HepG2 (cell line): ENCODE data around the gene LSM12. TPM values are rescaled to one million over a fixed set of nuclear protein-coding genes. Genes with fewer than 3 reads are reported as not detected.
A peak's percentile ranks its signal among the peaks of the same experiment; 100 is the strongest.

Experiments used
- ARNT2 ChIP-seq: sonication (generic); formaldehyde crosslinking; IDR thresholded peaks from 2 replicates; pipeline ENCODE4 v1.8.0; 2022; ENCODE audit warnings: mild to moderate bottlenecking, low read depth, missing genetic modification reagents, moderate library complexity
- ATF7-NPFF ChIP-seq: sonication (generic); formaldehyde crosslinking; IDR thresholded peaks from 2 replicates; pipeline ENCODE4 v1.8.1; 2023; ENCODE audit warnings: mild to moderate bottlenecking, low read depth, missing genetic modification reagents, moderate library complexity
- EP300 ChIP-seq, 3 experiments: sonication (generic) in 1 of 3; formaldehyde crosslinking in 1 of 3; IDR thresholded peaks; 2 replicates each; pipeline versions ENCODE4 v1.5.1 to v1.6.1; 2011 to 2020; ENCODE audit warnings: low read depth in 2 of 3, low read length in 2 of 3, borderline replicate concordance in 1 of 3, improper control_type of control experiment in 1 of 3, mild to moderate bottlenecking in 1 of 3, missing genetic modification reagents in 1 of 3, moderate library complexity in 1 of 3
- FOXK2 ChIP-seq: fragments of 450-650 bp; IDR thresholded peaks from 2 replicates; pipeline ENCODE4 v1.6.1; 2016
- GLI4 ChIP-seq: sonication (generic); formaldehyde crosslinking; IDR thresholded peaks from 2 replicates; pipeline ENCODE4 v1.5.1; 2020; ENCODE audit warnings: missing genetic modification reagents, mild to moderate bottlenecking, moderate library complexity, borderline replicate concordance
- IRF2 ChIP-seq: IDR thresholded peaks from 2 replicates; pipeline ENCODE4 v1.6.1; 2018; ENCODE audit warnings: missing genetic modification reagents, missing compliant biosample characterization
- KMT2A ChIP-seq: sonication (generic); formaldehyde crosslinking; IDR thresholded peaks from 2 replicates; pipeline ENCODE4 v1.4.0; 2020; ENCODE audit warnings: missing genetic modification reagents
- NFE2L2 ChIP-seq: fragments of 150-350 bp; IDR thresholded peaks from 2 replicates; pipeline ENCODE4 v1.6.1; 2014; ENCODE audit warnings: low read length
- PCBP2 ChIP-seq: fragments of 200-400 bp; formaldehyde crosslinking; optimal IDR thresholded peaks from 2 replicates; pipeline ENCODE3; 2018; ENCODE audit warnings: low read length, low read depth; ENCODE audit not compliant: poor library complexity, severe bottlenecking
- RARA ChIP-seq: IDR thresholded peaks from 2 replicates; pipeline ENCODE4 v1.6.1; 2016; ENCODE audit warnings: missing genetic modification reagents, missing compliant biosample characterization
- REL ChIP-seq: sonication (generic); formaldehyde crosslinking; conservative IDR thresholded peaks from 2 replicates; pipeline ENCODE4 v1.8.0; 2022; ENCODE audit warnings: mild to moderate bottlenecking, missing genetic modification reagents, moderate library complexity
- RXRB ChIP-seq: IDR thresholded peaks from 2 replicates; pipeline ENCODE4 v1.6.1; 2016; ENCODE audit warnings: borderline replicate concordance, missing genetic modification reagents, missing compliant biosample characterization
- SMAD9 ChIP-seq: sonication (generic); formaldehyde crosslinking; IDR thresholded peaks from 2 replicates; pipeline ENCODE4 v1.5.1; 2020; ENCODE audit warnings: mild to moderate bottlenecking, missing genetic modification reagents
- TIGD3 ChIP-seq: sonication (generic); formaldehyde crosslinking; IDR thresholded peaks from 2 replicates; pipeline ENCODE4 v1.5.1; 2020; ENCODE audit warnings: mild to moderate bottlenecking, missing genetic modification reagents, borderline replicate concordance
- TSC22D2 ChIP-seq: sonication (generic); formaldehyde crosslinking; IDR thresholded peaks from 2 replicates; pipeline ENCODE4 v1.5.1; 2020; ENCODE audit warnings: missing genetic modification reagents, mild to moderate bottlenecking, borderline replicate concordance
- ZBTB7B ChIP-seq: sonication (generic); formaldehyde crosslinking; IDR thresholded peaks from 2 replicates; pipeline ENCODE4 v1.4.0; 2020; ENCODE audit warnings: missing genetic modification reagents
- ZNF225 ChIP-seq: sonication (generic); formaldehyde crosslinking; IDR thresholded peaks from 2 replicates; pipeline ENCODE4 v1.4.0; 2020; ENCODE audit warnings: mild to moderate bottlenecking, missing genetic modification reagents
- ZNF253 ChIP-seq: sonication (generic); formaldehyde crosslinking; IDR thresholded peaks from 2 replicates; pipeline ENCODE4 v1.8.0; 2022; ENCODE audit warnings: mild to moderate bottlenecking, missing genetic modification reagents, borderline replicate concordance
- ZNF333 ChIP-seq: sonication (generic); formaldehyde crosslinking; IDR thresholded peaks from 2 replicates; pipeline ENCODE4 v1.4.0; 2020; ENCODE audit warnings: mild to moderate bottlenecking, missing genetic modification reagents, borderline replicate concordance
- ZNF354B ChIP-seq: sonication (generic); formaldehyde crosslinking; IDR thresholded peaks from 2 replicates; pipeline ENCODE4 v1.8.0; 2022; ENCODE audit warnings: mild to moderate bottlenecking, missing genetic modification reagents
- ZNF432 ChIP-seq: sonication (generic); formaldehyde crosslinking; IDR thresholded peaks from 2 replicates; pipeline ENCODE4 v1.5.0; 2020; ENCODE audit warnings: missing genetic modification reagents, mild to moderate bottlenecking, borderline replicate concordance
- ZNF547 ChIP-seq: sonication (generic); formaldehyde crosslinking; IDR thresholded peaks from 2 replicates; pipeline ENCODE4 v1.5.1; 2020; ENCODE audit warnings: mild to moderate bottlenecking, missing genetic modification reagents
- ZNF672 ChIP-seq: sonication (generic); formaldehyde crosslinking; IDR thresholded peaks from 2 replicates; pipeline ENCODE4 v1.8.1; 2022; ENCODE audit warnings: missing genetic modification reagents
- ZNF761 ChIP-seq: sonication (generic); formaldehyde crosslinking; conservative IDR thresholded peaks from 2 replicates; pipeline ENCODE4 v1.4.0; 2020; ENCODE audit warnings: mild to moderate bottlenecking, missing genetic modification reagents
- ZSCAN9 ChIP-seq: IDR thresholded peaks from 2 replicates; pipeline ENCODE4 v1.6.1; 2016; ENCODE audit warnings: borderline replicate concordance
- polyA plus RNA-seq, 8 experiments: library from polyadenylated mRNA; depleted of rRNA in 3 of 8; stranded (reverse) in 7 of 8; unstranded in 1 of 8; fragments of >200 nt; fragmentation: Illumina TruSeq in 4 of 8; extraction: Trizol in 4 of 8; gene quantifications; 2 replicates each; pipeline versions ENCODE4 v1.2.1 to v1.2.3, GENCODE V29; 2011 to 2016; ENCODE audit warnings: low read depth in 4 of 8, missing spikeins in 1 of 8, mixed read lengths in 1 of 8; ENCODE audit not compliant: insufficient read depth in 1 of 8
- total RNA-seq, 5 experiments: library from RNA; depleted of rRNA; stranded (reverse); fragments of >200 nt; fragmentation: Illumina TruSeq; extraction: Trizol; gene quantifications; 2 replicates each; pipeline ENCODE4 v1.2.3, GENCODE V29; 2016; ENCODE audit warnings: low read depth in 1 of 5
- TF ChIP-seq, protein P1 (sequence below): sonication (generic); formaldehyde crosslinking; IDR thresholded peaks from 2 replicates; pipeline ENCODE4 v1.4.0; 2020; ENCODE audit warnings: missing genetic modification reagents
- TF ChIP-seq, protein P2 (sequence below): sonication (generic); formaldehyde crosslinking; IDR thresholded peaks from 2 replicates; pipeline ENCODE4 v1.5.0; 2020; ENCODE audit warnings: mild to moderate bottlenecking, missing genetic modification reagents

Gene LSM12
- total and polyA plus RNA-seq, 2 of the 13 experiments (the other 11 are each of a cell fraction or from before 2014, with no cell fraction given): 52.8 to 55.7 TPM

DNA sequence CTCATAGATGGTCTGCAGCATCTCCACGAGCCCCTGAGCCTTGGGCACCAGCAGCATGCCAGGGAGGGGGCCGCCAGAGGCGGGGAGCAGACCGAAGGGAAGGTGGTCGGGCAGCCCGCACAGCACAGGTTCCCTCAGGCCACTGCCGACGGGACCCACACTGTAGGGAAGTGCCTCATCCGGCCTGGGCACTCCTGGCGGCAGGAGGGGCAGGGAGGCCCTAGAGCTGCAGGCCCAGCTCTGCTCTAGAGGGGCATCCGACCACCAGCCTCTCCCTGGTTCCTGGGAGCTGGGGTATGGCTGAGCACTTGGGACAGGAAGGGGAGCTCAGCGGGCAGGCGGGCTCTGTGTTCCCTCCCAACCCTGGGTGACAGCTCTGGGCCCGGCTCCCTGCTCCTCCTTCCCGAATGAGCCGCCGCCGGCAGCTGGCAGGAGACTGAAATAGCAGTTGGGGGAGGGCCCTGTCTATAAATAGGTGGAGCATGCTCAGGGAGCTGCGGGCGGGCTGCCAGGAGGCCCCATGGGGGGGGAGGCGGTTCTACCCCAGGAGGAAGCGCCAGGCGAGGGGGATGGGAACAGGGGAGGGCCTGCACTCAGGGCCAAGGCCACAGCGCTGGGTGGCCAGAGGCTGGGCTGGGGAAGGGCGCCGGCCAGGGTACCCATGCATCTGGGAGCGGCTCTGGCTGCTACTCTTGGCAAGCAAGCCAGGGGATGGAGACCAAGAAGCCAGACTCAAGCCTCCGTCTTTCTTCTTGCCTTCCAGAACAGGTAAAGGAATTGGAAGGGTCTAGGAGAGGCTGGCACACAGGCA is 44.6 kb upstream of the LSM12 start (continued):
- TF ChIP-seq ZBTB7B (peak; percentile 96), ZNF547 (peak; percentile 76), REL (CRISPR knock-in tag) (peak; percentile 73; the same call in 1 of the 2 replicates), RARA (CRISPR knock-in tag) (peak; percentile 97), PCBP2 (no peak), ZNF672 (CRISPR knock-in tag) (no peak), SMAD9 (no peak), KMT2A (peak; percentile 81), ZNF354B (CRISPR knock-in tag) (peak; percentile 88; the same call in 1 of the 2 replicates), NFE2L2 (no peak; the same call in 1 of the 2 replicates), ZNF432 (CRISPR knock-in tag) (peak; percentile 32; the same call in 1 of the 2 replicates), ARNT2 (CRISPR knock-in tag) (peak; percentile 91), GLI4 (CRISPR knock-in tag) (peak; percentile 84; the same call in 1 of the 2 replicates), ZNF253 (CRISPR knock-in tag) (0 out of 2 replicates have a peak, but pooled peaks have one; percentile 74), ZNF333 (CRISPR knock-in tag) (peak; percentile 87; the same call in 1 of the 2 replicates), ZNF225 (CRISPR knock-in tag) (peak; percentile 84), EP300 (IDR thresholded peaks at IDR 0.05; ENCODE audit: low read depth in 2 of 2, low read length in 2 of 2) (peak; percentile 93 to 96), EP300 (CRISPR knock-in tag; IDR thresholded peaks at IDR 0.05; ENCODE audit: borderline replicate concordance) (peak; percentile 91), ATF7-NPFF (peak; percentile 39; the same call in 1 of the 2 replicates), TSC22D2 (peak; percentile 84; the same call in 1 of the 2 replicates), ZNF761 (CRISPR knock-in tag) (peak; percentile 96), TIGD3 (CRISPR knock-in tag) (peak; percentile 82; the same call in 1 of the 2 replicates), IRF2 (peak; percentile 92), RXRB (peak; percentile 93), FOXK2 (peak; percentile 26; the same call in 1 of the 2 replicates), ZSCAN9 (CRISPR knock-in tag) (peak; percentile 96; the same call in 1 of the 2 replicates)
- TF ChIP-seq, protein P1, sequence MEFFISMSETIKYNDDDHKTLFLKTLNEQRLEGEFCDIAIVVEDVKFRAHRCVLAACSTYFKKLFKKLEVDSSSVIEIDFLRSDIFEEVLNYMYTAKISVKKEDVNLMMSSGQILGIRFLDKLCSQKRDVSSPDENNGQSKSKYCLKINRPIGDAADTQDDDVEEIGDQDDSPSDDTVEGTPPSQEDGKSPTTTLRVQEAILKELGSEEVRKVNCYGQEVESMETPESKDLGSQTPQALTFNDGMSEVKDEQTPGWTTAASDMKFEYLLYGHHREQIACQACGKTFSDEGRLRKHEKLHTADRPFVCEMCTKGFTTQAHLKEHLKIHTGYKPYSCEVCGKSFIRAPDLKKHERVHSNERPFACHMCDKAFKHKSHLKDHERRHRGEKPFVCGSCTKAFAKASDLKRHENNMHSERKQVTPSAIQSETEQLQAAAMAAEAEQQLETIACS (CRISPR knock-in tag): no peak
- TF ChIP-seq, protein P2, sequence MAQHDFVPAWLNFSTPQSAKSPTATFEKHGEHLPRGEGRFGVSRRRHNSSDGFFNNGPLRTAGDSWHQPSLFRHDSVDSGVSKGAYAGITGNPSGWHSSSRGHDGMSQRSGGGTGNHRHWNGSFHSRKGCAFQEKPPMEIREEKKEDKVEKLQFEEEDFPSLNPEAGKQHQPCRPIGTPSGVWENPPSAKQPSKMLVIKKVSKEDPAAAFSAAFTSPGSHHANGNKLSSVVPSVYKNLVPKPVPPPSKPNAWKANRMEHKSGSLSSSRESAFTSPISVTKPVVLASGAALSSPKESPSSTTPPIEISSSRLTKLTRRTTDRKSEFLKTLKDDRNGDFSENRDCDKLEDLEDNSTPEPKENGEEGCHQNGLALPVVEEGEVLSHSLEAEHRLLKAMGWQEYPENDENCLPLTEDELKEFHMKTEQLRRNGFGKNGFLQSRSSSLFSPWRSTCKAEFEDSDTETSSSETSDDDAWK (CRISPR knock-in tag): no peak
